ENCODE data around the gene SGCG.
A peak's percentile ranks its signal among the peaks of the same experiment; 100 is the strongest.

The SGCG gene

GRCh38 chr13:23330356-23330755 lies 149.6 kb downstream of the SGCG start:
- DNase-seq (ENCODE audit: low spot score): no peak

GRCh38 chr13:23339225-23339624 lies 158.4 kb downstream of the SGCG start:
- no peak for DNase-seq (ENCODE audit: low spot score)

GRCh38 chr13:23344931-23345595 lies 164.3 kb downstream of the SGCG start:
- no peak for DNase-seq (ENCODE audit: low spot score)

GRCh38 chr13:23347601-23348000 lies 166.8 kb downstream of the SGCG start:
- DNase-seq (ENCODE audit: low spot score): no peak

GRCh38 chr13:23348262-23349127 lies 167.7 kb downstream of the SGCG start:
- no peak for DNase-seq (ENCODE audit: low spot score)

GRCh38 chr13:23349161-23349897 lies 168.6 kb downstream of the SGCG start:
- peak; percentile 47 for DNase-seq (ENCODE audit: low spot score)

- DNase-seq (ENCODE audit: low spot score): peak; percentile 10
Measured at GRCh38 chr13:23350009-23350408, 169.2 kb downstream of the SGCG start.

- no peak for DNase-seq (ENCODE audit: low spot score)
Measured at GRCh38 chr13:23352161-23352560, 171.4 kb downstream of the SGCG start.

GRCh38 chr13:23354520-23354919 lies 173.7 kb downstream of the SGCG start:
- DNase-seq (ENCODE audit: low spot score): no peak

- DNase-seq (ENCODE audit: low spot score): no peak
Measured at GRCh38 chr13:23356368-23356767, 175.6 kb downstream of the SGCG start.

GRCh38 chr13:23357349-23357748 lies 176.6 kb downstream of the SGCG start:
- DNase-seq (ENCODE audit: low spot score): no peak

GRCh38 chr13:23359882-23360281 lies 179.1 kb downstream of the SGCG start:
- no peak for DNase-seq (ENCODE audit: low spot score)

- DNase-seq (ENCODE audit: low spot score): no peak
Measured at GRCh38 chr13:23365652-23366051, 184.9 kb downstream of the SGCG start.

GRCh38 chr13:23367907-23368306 lies 187.1 kb downstream of the SGCG start:
- no peak for DNase-seq (ENCODE audit: low spot score)

- no peak for DNase-seq (ENCODE audit: low spot score)
Measured at GRCh38 chr13:23372264-23372906, 191.6 kb downstream of the SGCG start.

Measured in AG08395 (cell line).